ENCODE measurements around the gene ESPNL.
A peak's percentile ranks its signal among the peaks of the same experiment; 100 is the strongest.

ESPNL gene

DNA sequence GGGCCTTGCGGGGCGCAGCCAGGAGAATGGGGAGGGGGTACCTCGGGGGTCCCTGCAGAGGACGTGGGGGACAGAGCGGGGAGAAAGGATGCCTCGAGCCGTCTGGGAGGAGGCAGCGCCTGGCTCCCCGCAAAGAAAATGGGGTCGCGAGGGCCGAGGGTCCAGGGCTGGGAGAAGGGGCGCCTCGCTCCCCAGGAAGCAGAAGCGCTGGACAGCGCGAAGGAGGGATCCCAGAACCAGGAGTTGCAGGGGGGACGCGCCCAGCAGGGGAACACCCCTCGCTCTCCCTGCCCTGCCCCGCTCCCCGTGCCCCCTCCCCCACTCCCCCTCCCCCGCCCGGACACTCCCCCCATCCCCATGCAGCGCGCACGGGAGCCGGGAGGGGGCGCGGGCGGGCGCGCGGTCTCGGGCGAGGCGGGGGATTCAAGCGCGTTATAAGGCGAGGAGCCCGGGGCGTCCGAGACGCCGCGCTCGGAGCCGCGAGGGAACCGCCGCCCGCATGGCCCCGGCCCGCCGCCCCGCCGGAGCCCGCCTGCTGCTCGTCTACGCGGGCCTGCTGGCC, 58.5 kb downstream of the ESPNL start, which contains the start of gene ERFE:
Gene ERFE, plus strand, starts transcription at position 462 of the 562 bp plus-strand sequence. Its CDS starts 38 bp downstream, at position 500.
- DNase-seq (ENCODE audit: low spot score) = peak; percentile 32

DNA sequence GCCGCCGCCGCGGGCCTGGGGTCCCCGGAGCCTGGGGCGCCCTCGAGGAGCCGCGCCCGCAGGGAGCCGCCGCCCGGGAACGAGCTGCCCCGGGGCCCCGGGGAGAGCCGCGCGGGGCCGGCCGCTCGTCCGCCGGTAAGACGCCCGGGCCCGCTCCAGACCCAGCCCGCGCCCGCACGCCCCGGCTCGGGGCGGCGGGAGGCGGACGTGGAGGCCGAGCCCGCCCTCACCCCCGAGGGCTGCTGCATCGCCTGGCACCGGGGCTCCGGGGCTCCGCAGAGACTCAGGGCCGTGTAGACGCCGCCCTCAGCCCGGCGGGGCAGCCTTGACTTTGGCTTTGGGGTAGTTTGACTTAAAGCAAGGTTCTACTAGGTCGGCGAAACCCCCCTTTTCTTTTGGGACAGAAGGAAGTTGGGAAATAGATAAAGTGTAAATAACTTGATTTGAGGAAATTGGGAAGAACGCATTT, 59.0 kb downstream of the ESPNL start:
- no peak for DNase-seq (ENCODE audit: low spot score)

DNA sequence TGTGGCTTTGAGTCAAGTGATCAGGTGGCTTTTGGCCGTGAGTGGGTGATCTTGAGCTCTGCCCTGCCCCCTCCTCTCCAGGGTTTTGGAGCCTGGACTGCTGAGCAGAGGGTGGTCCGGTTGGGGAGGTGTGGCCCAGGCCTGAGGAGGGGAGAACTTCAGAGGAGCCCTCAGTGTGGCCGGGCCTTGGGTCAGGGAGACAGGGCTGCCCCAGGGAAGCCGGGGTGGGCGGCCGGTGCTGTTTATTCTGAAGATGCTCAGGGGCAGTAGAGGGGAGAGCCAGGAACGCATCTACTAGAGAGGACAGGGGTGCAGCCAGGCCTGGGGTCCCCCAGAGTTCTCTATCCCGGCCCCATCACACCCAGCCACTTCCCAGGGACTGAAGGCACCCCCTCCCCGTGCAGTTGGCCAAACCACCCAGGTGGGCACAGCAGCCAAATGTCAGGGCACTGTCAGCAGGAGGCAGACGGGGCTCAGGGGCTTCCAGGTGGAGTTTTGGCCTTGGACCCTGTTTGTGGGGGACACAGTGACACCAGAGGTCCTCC, 59.6 kb downstream of the ESPNL start:
- DNase-seq (ENCODE audit: low spot score) = no peak

DNA sequence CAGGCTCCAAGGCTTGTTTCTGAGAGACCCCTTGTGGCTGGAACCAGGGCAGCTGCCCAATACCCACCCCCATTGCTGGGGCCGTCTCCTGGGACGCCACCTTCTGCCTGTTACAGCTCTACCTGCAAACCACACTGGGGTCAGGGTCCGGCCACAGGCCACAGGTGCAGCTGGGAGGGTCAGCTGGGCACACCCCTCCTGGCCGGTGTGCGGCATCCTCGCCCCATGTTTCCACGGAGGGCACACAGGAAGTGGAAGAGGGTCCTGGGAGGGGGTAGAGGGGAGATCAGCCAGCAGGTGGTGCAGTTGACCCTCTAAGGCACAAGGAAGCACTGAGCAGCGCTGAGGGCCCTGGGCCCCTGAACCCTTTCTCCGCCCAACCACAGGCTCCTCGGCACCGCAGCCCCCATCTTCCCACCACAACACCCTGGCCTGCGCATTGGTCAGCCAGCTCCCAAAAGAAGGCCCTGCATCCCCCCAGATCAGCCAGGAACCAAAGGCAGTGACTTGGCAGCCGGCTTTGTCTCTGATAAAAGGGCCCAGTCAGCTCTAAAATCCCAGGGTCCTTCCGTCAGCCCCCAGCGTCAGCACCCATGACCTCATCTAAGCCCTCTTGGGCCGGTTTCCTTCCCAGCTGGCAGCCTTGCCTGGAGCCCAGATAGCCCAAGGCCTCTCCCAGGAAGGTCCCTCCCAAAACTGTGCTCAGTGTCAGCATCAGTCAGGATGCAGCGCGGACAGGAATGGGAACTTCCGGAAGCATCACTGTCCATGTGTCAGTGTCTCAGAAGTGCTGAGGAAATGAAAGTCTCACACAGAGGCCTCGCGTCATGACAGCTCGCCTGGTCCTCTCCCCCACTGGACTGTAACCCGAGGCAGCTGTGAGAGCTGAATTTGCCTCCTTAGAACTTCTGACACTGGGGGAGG, 60.3 kb downstream of the ESPNL start:
- DNase-seq (ENCODE audit: low spot score) = no peak

DNA sequence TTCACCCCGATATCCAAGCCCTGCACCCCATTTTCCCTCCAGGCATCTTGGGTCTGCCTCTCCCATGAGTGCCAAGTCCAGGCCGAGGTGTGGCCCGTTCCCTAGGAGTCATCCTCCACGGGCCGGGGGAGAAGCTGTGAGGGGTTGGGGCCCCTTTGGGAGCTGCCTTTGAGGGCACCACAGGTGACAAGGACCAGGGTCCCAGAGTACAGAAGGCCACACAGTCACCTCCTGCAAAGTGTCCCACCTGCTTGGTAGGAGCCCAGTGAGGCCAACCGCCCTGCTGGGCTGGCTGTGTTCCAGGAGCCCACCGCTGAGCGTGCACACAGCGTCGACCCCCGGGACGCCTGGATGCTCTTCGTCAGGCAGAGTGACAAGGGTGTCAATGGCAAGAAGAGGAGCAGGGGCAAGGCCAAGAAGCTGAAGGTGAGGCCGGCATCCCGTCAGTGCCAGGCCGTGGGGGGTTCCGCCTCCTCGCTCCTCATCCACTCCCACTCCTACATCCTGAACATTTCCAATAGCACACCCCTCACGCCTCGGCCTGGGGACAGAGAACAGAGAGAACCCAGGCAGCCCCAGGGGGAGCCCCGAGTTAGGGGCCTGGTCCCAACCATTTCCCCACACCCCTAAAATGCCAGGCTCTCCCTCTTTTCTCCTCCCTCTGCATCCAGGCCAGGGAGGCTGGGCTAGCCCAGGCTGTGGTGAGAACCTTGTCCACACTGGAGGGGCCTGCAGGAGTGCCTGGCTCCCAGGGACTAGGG, 61.3 kb downstream of the ESPNL start:
- no peak for DNase-seq (ENCODE audit: low spot score)

DNA sequence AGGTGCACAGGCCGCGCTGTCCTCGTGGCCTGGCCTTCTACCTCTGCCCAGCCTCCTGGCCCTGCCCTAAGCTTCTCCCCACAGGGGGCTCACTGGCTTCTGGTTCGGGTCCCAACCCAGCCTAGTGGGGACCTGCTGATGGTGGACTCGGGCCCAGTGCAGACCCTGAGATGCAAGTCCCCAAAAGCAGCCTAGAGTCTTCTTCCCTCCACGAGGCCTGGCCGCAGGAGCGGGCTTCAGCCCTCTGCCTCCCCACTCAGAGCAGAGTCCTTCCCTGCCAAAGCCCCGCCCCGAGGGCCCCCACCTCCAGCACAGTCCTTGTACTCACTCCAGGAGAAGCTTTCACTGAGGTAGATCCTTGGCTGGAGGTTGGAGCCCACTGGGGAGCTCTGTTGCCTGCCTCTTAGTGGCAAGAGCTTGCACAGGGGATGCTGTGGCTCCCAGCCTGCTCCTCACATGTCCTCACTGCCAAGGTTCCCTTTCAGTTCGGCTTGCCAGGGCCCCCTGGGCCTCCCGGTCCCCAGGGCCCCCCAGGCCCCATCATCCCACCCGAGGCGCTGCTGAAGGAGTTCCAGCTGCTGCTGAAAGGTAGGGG, 62.2 kb downstream of the ESPNL start:
- no peak for DNase-seq (ENCODE audit: low spot score)

DNA sequence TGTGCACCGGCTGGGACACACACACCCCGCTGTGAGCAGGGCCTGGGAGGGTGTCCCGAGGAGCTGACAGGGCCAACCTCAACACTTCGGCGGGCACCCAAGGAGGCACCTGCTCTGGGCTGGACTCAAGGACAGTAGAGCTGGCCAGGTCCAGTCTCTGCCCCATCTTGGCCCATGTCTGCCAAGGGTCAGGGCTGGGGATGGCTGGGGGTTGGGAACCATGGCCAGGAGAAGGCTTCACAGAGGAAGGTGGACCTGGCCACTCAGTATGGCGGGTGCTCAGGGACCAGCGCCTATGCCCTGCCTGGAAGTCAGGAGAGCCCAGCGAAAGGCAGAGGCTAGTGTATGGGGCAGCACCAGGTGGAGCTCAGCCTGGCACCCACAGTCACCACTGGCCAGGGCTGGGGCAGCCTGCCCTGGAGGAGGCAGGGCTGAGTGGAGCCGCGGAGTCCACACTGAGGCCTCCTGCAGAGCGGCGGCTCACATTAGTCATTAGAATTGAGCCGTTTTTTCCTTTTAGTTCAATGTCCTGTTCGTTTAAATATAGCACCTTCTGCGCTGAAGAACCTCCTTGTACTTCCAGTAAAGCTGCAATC, 62.8 kb downstream of the ESPNL start:
- DNase-seq (ENCODE audit: low spot score) = no peak

DNA sequence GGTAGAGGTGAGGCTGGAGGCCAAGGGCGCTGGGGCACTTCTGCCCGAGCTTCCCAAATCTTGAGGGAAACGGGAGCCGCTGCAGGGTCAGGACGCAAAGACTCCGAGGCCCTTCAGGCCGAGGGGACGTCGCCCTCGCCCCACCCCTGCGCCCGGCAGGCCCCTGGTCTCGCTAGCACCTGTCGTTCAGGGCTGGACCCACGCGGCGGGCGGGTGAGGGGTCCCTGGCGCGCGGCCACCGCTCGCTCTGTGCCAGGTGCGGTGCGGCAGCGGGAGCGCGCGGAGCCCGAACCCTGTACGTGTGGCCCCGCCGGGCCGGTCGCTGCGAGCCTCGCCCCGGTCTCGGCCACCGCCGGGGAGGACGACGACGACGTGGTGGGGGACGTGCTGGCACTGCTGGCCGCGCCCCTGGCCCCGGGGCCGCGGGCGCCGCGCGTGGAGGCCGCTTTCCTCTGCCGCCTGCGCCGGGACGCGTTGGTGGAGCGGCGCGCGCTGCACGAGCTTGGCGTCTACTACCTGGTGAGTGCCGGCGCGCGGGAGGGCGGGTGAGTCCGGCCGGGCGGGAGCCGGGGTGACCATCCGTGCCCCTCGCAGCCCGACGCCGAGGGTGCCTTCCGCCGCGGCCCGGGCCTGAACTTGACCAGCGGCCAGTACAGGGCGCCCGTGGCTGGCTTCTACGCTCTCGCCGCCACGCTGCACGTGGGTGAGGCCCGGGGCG, 63.5 kb downstream of the ESPNL start:
- DNase-seq (ENCODE audit: low spot score) = no peak

DNA sequence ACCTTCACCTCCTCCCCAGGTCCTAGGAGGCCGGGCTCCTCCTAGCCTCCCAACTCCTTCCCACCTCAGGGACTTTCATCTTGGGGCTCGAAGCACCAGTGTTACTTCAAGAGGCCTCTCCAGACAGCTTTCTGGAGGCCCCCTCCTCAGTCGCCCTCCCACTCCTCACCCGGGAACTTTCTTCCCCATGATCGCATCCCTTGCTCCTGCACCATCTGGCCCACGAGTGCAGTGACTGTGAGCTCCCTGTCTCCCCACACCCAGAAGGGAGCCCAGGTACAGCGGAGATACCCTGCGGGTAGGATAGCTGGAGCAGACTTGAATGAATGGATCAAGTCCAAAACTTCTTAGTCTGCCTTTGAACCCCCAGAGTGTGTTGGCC, 64.8 kb downstream of the ESPNL start:
- DNase-seq (ENCODE audit: low spot score) = no peak

DNA sequence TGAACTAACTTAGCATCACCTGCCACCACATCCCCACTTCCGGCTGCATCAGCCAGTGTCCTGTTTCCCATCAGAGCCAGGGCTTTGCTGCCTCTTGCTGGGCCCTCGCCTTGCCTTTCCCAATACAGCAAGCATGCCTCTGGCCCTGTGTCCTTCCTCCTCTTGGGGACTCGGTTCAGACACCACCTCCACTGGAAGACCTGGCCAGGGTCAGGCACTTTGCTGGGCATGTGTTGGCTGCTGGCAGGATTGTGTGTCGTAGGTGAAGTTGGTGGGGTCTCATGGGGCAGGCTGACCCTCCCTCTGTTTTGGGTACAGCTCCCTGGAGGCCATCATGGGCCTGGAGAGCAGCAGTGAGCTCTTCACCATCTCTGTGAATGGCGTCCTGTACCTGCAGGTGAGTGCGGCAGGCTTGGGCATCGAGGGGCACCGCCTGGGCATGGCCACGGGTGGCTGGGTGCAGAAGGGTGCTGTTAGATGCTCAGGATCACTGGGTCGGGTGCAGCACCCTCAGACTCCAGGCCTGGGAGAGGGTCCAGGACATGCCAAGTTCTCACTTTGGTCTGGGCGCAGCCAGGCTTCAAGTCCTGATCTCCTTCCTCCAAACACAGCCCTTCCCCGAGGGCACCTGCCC, 65.3 kb downstream of the ESPNL start:
- DNase-seq (ENCODE audit: low spot score) = no peak

DNA sequence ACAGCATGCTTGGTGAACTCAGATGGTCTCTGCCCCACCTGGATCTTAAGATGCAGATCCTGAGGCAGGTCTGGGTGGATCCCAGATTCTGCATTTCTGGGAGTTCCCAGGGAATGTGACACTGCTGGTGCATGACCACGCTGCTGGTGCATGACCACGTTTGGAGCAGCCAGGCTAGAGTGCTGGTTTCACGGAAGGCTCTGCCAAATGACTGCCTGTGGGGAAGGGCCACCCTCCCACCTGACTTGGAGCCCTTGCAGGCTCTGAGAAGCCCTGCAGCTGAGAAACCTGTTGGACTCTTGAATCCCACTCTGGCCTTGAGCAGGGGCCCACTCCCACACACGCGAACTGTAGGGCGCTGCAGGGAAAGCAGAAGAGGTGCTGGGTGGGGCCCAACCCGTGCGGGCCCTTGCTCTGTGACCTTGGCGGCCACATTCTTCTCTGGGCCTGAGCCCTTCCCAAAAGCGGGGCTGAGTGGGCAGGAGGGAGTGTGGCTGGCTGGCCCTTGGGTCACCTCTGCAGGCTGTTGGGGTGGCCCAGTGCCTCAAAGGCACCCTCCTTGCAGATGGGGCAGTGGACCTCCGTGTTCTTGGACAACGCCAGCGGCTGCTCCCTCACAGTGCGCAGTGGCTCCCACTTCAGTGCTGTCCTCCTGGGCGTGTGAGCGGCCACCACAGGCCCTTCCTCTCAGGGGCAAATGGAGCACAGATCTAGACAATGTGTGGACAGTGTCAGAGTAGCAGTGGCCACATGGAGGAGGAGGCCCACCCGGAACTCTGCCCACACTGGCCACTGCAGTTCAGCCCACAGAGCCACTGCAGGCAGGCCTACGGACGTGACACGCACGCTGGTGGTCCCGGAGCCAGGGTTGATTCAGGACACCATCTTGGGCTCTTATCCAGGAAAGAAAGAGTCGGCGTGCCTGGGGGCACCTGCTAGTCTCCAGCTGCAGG, 66.5 kb downstream of the ESPNL start:
- no peak for DNase-seq (ENCODE audit: low spot score)

DNA sequence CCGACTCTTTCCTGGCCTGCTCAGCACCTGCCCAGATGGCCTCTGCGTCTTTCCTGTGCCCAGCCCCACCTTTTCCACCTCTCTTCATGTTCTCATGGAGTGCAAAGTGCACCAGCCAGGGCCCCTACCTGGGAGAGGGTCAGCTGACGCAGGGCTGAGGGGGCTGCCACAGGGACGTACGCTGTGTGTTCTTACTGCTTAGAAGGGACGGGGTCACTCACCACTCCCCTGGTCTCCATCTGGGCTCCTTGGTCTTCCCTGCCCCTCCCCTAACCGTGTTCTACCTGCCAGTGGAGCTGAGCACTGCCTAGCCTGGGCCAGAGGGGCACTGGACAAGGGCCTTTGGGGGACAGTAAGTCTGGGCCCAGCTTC, 67.2 kb downstream of the ESPNL start:
- DNase-seq (ENCODE audit: low spot score) = no peak

DNA sequence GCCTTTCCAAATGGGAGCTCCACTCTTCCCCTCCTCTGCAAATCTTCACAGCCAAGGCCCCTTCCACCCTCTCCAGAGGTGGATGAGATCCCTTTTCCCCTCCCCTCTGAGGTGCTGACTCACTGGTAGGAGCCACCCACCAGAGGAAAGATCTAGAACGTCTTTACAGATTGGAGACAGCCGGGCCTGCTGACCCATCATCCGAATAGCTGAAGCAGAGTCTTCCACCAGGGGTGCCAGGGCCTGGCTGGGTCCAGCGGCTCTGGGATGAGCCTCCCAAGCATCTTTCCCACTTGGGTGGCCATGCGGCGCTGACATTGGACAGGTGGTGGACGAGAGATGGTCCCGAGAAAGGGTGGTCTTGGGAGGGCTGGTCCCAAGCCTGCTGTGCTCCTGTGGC, 67.6 kb downstream of the ESPNL start:
- DNase-seq (ENCODE audit: low spot score) = no peak

DNA sequence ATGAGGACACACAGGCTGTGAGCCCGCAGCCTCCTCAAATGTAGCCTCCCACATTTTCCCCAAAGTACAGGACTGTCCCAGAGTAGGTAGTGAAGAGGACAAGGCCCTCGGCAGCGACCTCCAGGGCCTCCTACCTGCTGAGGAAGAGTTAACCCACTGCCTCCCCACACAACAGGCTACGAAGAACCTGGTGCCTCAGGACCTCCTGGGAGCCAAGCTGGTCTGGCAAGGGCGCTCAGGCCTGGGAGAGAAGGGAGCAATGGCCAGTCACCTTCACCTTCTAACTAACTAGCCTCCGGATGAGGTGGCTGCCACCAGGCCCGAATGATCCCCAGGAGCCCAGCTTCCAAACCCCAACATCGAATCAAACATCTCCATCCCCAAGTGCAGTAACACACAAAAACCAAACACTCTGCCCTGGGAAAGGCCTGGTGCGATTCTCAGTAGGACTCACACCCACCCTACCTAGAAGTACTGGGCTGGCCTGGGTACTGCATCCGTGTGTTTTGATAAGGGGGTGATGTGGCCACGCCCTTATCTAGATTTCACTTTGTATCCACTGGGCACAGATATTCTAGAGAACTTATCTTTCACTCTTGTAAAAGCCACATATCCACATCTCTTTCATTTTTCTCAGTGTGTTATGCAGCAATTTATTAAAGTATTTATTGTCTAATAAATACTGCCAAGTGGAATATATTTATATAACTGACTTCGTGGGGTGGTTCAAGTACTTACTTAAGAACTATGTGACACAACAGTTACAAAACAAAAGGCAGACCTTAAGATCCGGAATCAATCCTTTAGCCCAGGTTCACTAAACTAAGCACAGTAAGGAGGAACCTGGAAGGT, 68.3 kb downstream of the ESPNL start:
- DNase-seq (ENCODE audit: low spot score) = no peak

DNA sequence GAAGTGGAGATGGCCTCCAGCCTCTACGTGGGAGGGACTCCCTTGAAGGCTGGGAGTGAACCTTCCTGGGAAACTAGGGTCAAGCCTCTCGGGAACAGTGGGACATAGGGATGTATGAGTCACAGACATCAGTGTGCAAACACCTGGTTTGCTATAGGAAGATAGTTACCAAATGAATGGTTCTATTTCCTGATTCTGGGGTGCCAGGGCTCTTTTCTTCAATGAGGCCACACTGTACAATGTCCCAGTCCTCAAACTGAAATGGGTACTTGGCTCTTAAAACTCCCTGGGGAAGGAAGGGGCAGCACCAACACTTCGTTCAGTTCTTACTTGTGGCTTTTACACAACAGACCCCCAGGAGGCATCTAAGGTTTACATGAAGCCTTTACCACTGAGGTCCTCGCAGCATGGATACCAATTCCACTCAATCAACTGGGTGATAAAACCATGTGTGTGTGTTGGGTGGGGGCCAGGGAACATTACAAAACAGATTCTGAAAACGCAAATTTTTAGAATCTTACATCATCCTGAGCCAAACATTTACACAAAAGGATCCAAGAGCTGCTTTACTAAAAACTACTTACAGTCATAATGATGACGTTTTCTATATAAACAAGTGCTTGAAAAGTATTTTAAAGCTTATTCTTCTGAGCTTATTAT, 69.0 kb downstream of the ESPNL start:
- DNase-seq (ENCODE audit: low spot score) = no peak

DNA sequence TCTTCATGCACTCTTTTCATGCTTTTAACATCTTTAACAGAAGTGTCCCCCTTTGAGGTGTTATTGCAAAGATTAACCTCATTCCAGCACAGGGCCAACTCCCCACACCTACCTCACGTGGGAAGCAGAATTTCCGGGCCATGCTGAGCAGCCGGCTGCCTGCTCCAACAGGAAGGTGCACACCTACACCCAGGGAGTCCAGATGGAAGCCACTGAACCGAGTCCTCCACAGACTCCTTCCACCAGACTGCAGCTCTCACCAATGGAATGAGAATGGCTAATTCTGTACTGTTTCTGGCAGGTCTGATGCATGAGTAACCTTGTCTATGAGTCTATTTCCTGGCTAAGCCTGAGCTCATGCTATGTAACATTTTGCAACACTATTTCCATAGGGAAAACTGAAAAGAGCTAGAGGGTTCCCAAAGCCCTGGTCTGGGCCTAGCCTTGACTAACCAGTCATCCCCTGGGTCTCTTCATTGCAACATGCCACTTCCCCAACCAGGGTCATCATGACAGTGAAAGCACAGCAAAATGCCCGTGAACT, 69.6 kb downstream of the ESPNL start:
- no peak for DNase-seq (ENCODE audit: low spot score)

DNA sequence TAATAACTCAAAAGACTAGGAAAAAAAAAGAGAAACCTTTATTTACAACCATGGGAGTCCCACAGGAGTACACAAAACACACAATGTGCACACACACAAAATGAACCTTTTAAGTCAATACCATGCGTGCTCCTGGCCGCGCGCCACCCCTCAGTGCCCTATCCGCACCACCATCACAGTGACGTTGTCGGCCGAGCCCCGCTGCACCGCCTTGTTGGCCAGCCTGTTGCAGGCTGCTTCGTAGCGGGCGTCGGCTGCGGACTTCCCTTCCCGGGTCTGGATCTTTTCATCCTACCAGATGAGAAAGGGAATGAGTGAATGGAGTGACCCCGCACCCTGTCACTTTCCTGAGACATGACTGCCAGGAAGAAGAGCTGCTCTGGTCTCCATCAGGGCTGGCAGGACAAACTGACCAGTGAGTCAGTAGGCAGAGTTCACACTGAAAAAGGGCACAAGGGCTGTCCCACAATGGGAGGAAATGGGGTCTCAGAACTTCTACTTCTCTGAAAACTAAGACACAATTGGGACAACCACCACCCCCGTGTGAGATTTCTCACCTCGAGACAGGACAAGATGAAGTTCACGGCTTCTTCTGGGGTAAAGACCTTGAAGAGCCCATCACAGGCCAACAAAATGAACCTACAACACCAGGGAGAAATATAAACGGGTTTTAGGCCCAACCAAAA, 70.4 kb downstream of the ESPNL start:
- DNase-seq (ENCODE audit: low spot score) = no peak
